Measurements from ENCODE around the gene TOMM70.

The TOMM70 gene

GRCh38 chr3:100396967-100397366 lies 3.9 kb downstream of the TOMM70 start:
- Histone ChIP-seq H3K9ac (ENCODE audit: low read length) (no peak overlapping the region), H3K9me3 (ENCODE audit: control insufficient read depth, insufficient read depth, low read depth, low read length) (no peaks in the 10 kb centered on the region), H3K27me3 (ENCODE audit: control insufficient read depth, insufficient read depth, low read length) (no peaks in the 10 kb centered on the region), H3K27ac (ENCODE audit: low read depth, low read length) (no peak overlapping the region), H3K4me3 (ENCODE audit: low read depth, low read length) (no peak overlapping the region), H3K36me3 (ENCODE audit: control insufficient read depth, insufficient read depth, low read length) (peaks cover 2% of the 10 kb centered on the region; the same call in 1 of the 2 replicates), H3K4me1 (ENCODE audit: control insufficient read depth, insufficient read depth, low read length) (no peaks in the 10 kb centered on the region)

- no peak overlapping the region for H3K4me3 ChIP-seq (ENCODE audit: low read depth, low read length)
- H3K27ac ChIP-seq (ENCODE audit: low read depth, low read length) = no peak overlapping the region
- H3K36me3 ChIP-seq (ENCODE audit: control insufficient read depth, insufficient read depth, low read length) = peaks cover 4% of the 10 kb centered on the region; the same call in 1 of the 2 replicates
- no peaks in the 10 kb centered on the region for H3K27me3 ChIP-seq (ENCODE audit: control insufficient read depth, insufficient read depth, low read length)
- no peak overlapping the region for H3K9ac ChIP-seq (ENCODE audit: low read length)
- H3K4me1 ChIP-seq (ENCODE audit: control insufficient read depth, insufficient read depth, low read length) = no peaks in the 10 kb centered on the region
- no peaks in the 10 kb centered on the region for H3K9me3 ChIP-seq (ENCODE audit: control insufficient read depth, insufficient read depth, low read depth, low read length)
These were observed 5.0 kb downstream of the TOMM70 start for GRCh38 chr3:100395679-100396431.

GRCh38 chr3:100389025-100389424 lies 11.9 kb downstream of the TOMM70 start:
- no peak overlapping the region for H3K9ac ChIP-seq (ENCODE audit: low read length)
- H3K9me3 ChIP-seq (ENCODE audit: control insufficient read depth, insufficient read depth, low read depth, low read length) = peaks cover 2% of the 10 kb centered on the region; the same call in 1 of the 2 replicates
- H3K27me3 ChIP-seq (ENCODE audit: control insufficient read depth, insufficient read depth, low read length) = no peaks in the 10 kb centered on the region
- H3K27ac ChIP-seq (ENCODE audit: low read depth, low read length) = no peak overlapping the region
- H3K36me3 ChIP-seq (ENCODE audit: control insufficient read depth, insufficient read depth, low read length) = peaks cover 42% of the 10 kb centered on the region
- H3K4me3 ChIP-seq (ENCODE audit: low read depth, low read length) = no peak overlapping the region
- no peaks in the 10 kb centered on the region for H3K4me1 ChIP-seq (ENCODE audit: control insufficient read depth, insufficient read depth, low read length)

- H3K4me3 ChIP-seq (ENCODE audit: low read depth, low read length) = no peak overlapping the region
These were observed 14.3 kb downstream of the TOMM70 start for GRCh38 chr3:100386437-100387074.

GRCh38 chr3:100384733-100385525 lies 16.0 kb downstream of the TOMM70 start:
- no peaks in the 10 kb centered on the region for H3K27me3 ChIP-seq (ENCODE audit: control insufficient read depth, insufficient read depth, low read length)
- peaks cover 2% of the 10 kb centered on the region; the same call in 1 of the 2 replicates for H3K9me3 ChIP-seq (ENCODE audit: control insufficient read depth, insufficient read depth, low read depth, low read length)
- peaks cover 75% of the 10 kb centered on the region for H3K36me3 ChIP-seq (ENCODE audit: control insufficient read depth, insufficient read depth, low read length)
- no peak overlapping the region for H3K27ac ChIP-seq (ENCODE audit: low read depth, low read length)
- H3K4me1 ChIP-seq (ENCODE audit: control insufficient read depth, insufficient read depth, low read length) = no peaks in the 10 kb centered on the region
- no peak overlapping the region for H3K4me3 ChIP-seq (ENCODE audit: low read depth, low read length)
- H3K9ac ChIP-seq (ENCODE audit: low read length) = no peak overlapping the region

More at GRCh38 chr3:100386437-100387074, 14.3 kb downstream of the TOMM70 start:
- H3K4me1 ChIP-seq (ENCODE audit: control insufficient read depth, insufficient read depth, low read length) = no peaks in the 10 kb centered on the region
- no peak overlapping the region for H3K9ac ChIP-seq (ENCODE audit: low read length)
- H3K27ac ChIP-seq (ENCODE audit: low read depth, low read length) = no peak overlapping the region
- H3K27me3 ChIP-seq (ENCODE audit: control insufficient read depth, insufficient read depth, low read length) = no peaks in the 10 kb centered on the region
- H3K36me3 ChIP-seq (ENCODE audit: control insufficient read depth, insufficient read depth, low read length) = peaks cover 63% of the 10 kb centered on the region
- peaks cover 2% of the 10 kb centered on the region; the same call in 1 of the 2 replicates for H3K9me3 ChIP-seq (ENCODE audit: control insufficient read depth, insufficient read depth, low read depth, low read length)

GRCh38 chr3:100376301-100376700 lies 24.6 kb downstream of the TOMM70 start:
- no peaks in the 10 kb centered on the region for H3K9me3 ChIP-seq (ENCODE audit: control insufficient read depth, insufficient read depth, low read depth, low read length)
- no peak overlapping the region for H3K27ac ChIP-seq (ENCODE audit: low read depth, low read length)
- H3K36me3 ChIP-seq (ENCODE audit: control insufficient read depth, insufficient read depth, low read length) = peaks cover 79% of the 10 kb centered on the region
- no peaks in the 10 kb centered on the region for H3K27me3 ChIP-seq (ENCODE audit: control insufficient read depth, insufficient read depth, low read length)
- no peak overlapping the region for H3K4me3 ChIP-seq (ENCODE audit: low read depth, low read length)
- H3K4me1 ChIP-seq (ENCODE audit: control insufficient read depth, insufficient read depth, low read length) = no peaks in the 10 kb centered on the region
- no peak overlapping the region for H3K9ac ChIP-seq (ENCODE audit: low read length)

GRCh38 chr3:100374521-100374920 lies 26.4 kb downstream of the TOMM70 start:
- no peaks in the 10 kb centered on the region for H3K27me3 ChIP-seq (ENCODE audit: control insufficient read depth, insufficient read depth, low read length)
- H3K4me3 ChIP-seq (ENCODE audit: low read depth, low read length) = no peak overlapping the region
- H3K27ac ChIP-seq (ENCODE audit: low read depth, low read length) = no peak overlapping the region
- H3K4me1 ChIP-seq (ENCODE audit: control insufficient read depth, insufficient read depth, low read length) = no peaks in the 10 kb centered on the region
- H3K36me3 ChIP-seq (ENCODE audit: control insufficient read depth, insufficient read depth, low read length) = peaks cover 74% of the 10 kb centered on the region
- no peaks in the 10 kb centered on the region for H3K9me3 ChIP-seq (ENCODE audit: control insufficient read depth, insufficient read depth, low read depth, low read length)
- H3K9ac ChIP-seq (ENCODE audit: low read length) = no peak overlapping the region

GRCh38 chr3:100370756-100371155 lies 30.1 kb downstream of the TOMM70 start:
- H3K9me3 ChIP-seq (ENCODE audit: control insufficient read depth, insufficient read depth, low read depth, low read length) = no peaks in the 10 kb centered on the region
- no peaks in the 10 kb centered on the region for H3K4me1 ChIP-seq (ENCODE audit: control insufficient read depth, insufficient read depth, low read length)
- peaks cover 81% of the 10 kb centered on the region for H3K36me3 ChIP-seq (ENCODE audit: control insufficient read depth, insufficient read depth, low read length)
- no peak overlapping the region for H3K4me3 ChIP-seq (ENCODE audit: low read depth, low read length)
- no peak overlapping the region for H3K27ac ChIP-seq (ENCODE audit: low read depth, low read length)
- no peak overlapping the region for H3K9ac ChIP-seq (ENCODE audit: low read length)
- H3K27me3 ChIP-seq (ENCODE audit: control insufficient read depth, insufficient read depth, low read length) = no peaks in the 10 kb centered on the region

GRCh38 chr3:100368441-100368840 lies 32.4 kb downstream of the TOMM70 start:
- H3K27me3 ChIP-seq (ENCODE audit: control insufficient read depth, insufficient read depth, low read length) = no peaks in the 10 kb centered on the region
- H3K36me3 ChIP-seq (ENCODE audit: control insufficient read depth, insufficient read depth, low read length) = peaks cover 83% of the 10 kb centered on the region
- H3K9me3 ChIP-seq (ENCODE audit: control insufficient read depth, insufficient read depth, low read depth, low read length) = no peaks in the 10 kb centered on the region
- H3K4me3 ChIP-seq (ENCODE audit: low read depth, low read length) = no peak overlapping the region
- no peaks in the 10 kb centered on the region for H3K4me1 ChIP-seq (ENCODE audit: control insufficient read depth, insufficient read depth, low read length)
- H3K27ac ChIP-seq (ENCODE audit: low read depth, low read length) = no peak overlapping the region
- H3K9ac ChIP-seq (ENCODE audit: low read length) = no peak overlapping the region

GRCh38 chr3:100366424-100366823 lies 34.5 kb downstream of the TOMM70 start:
- peaks cover 6% of the 10 kb centered on the region for H3K9me3 ChIP-seq (ENCODE audit: control insufficient read depth, insufficient read depth, low read depth, low read length)
- no peaks in the 10 kb centered on the region for H3K27me3 ChIP-seq (ENCODE audit: control insufficient read depth, insufficient read depth, low read length)
- H3K27ac ChIP-seq (ENCODE audit: low read depth, low read length) = no peak overlapping the region
- H3K4me1 ChIP-seq (ENCODE audit: control insufficient read depth, insufficient read depth, low read length) = no peaks in the 10 kb centered on the region
- H3K9ac ChIP-seq (ENCODE audit: low read length) = no peak overlapping the region
- no peak overlapping the region for H3K4me3 ChIP-seq (ENCODE audit: low read depth, low read length)
- H3K36me3 ChIP-seq (ENCODE audit: control insufficient read depth, insufficient read depth, low read length) = peaks cover 84% of the 10 kb centered on the region

GRCh38 chr3:100364421-100364820 lies 36.5 kb downstream of the TOMM70 start:
- Histone ChIP-seq H3K27me3 (ENCODE audit: control insufficient read depth, insufficient read depth, low read length) (no peaks in the 10 kb centered on the region), H3K27ac (ENCODE audit: low read depth, low read length) (no peak overlapping the region), H3K4me3 (ENCODE audit: low read depth, low read length) (no peak overlapping the region), H3K36me3 (ENCODE audit: control insufficient read depth, insufficient read depth, low read length) (peaks cover 80% of the 10 kb centered on the region), H3K4me1 (ENCODE audit: control insufficient read depth, insufficient read depth, low read length) (no peaks in the 10 kb centered on the region), H3K9ac (ENCODE audit: low read length) (no peak overlapping the region), H3K9me3 (ENCODE audit: control insufficient read depth, insufficient read depth, low read depth, low read length) (peaks cover 6% of the 10 kb centered on the region)
